Endodermal cell (in vitro differentiated cells): ENCODE results near the gene FGF12. TPM values are rescaled to one million over a fixed set of nuclear protein-coding genes. Genes with fewer than 3 reads are reported as not detected.

ENCODE experiments used
- DNase-seq: peaks from one replicate; pipeline ENCODE4 v3.0.0-alpha.2; 2017
- H3K27ac ChIP-seq: 2 replicates; pipeline ENCODE4 v1.5.1; 2013; ENCODE audit warnings: mild to moderate bottlenecking, low read depth, low read length, moderate library complexity
- H3K27me3 ChIP-seq: 2 replicates; pipeline ENCODE4 v1.6.1; 2013; ENCODE audit warnings: mild to moderate bottlenecking, low read length, moderate library complexity; ENCODE audit not compliant: insufficient read depth, control insufficient read depth, poor library complexity, severe bottlenecking
- H3K36me3 ChIP-seq: 2 replicates; pipeline ENCODE4 v1.7.0; 2013; ENCODE audit warnings: mild to moderate bottlenecking, low read length, moderate library complexity; ENCODE audit not compliant: control insufficient read depth, insufficient read depth
- H3K4me1 ChIP-seq: one replicate; pipeline ENCODE4 v1.7.0; 2013; ENCODE audit warnings: low read length; ENCODE audit not compliant: control insufficient read depth, insufficient read depth
- H3K4me3 ChIP-seq: 2 replicates; pipeline ENCODE4 v1.5.1; 2013; ENCODE audit warnings: mild to moderate bottlenecking, low read length, moderate library complexity
- H3K9ac ChIP-seq: 2 replicates; pipeline ENCODE4 v1.6.1; 2013; ENCODE audit warnings: mild to moderate bottlenecking, low read length, moderate library complexity; ENCODE audit not compliant: poor library complexity, severe bottlenecking; ENCODE audit errors: extremely low read depth
- H3K9me3 ChIP-seq: 2 replicates; pipeline ENCODE4 v1.6.1; 2013; ENCODE audit warnings: mild to moderate bottlenecking, low read length, moderate library complexity; ENCODE audit not compliant: control insufficient read depth
- H3K27ac Mint-ChIP-seq: 2 replicates; pipeline ENCODE4 v1.8.0; 2020; ENCODE audit warnings: mixed read lengths
- H3K27me3 Mint-ChIP-seq: 2 replicates; pipeline ENCODE4 v1.8.0; 2021; ENCODE audit warnings: mild to moderate bottlenecking, mixed read lengths; ENCODE audit not compliant: insufficient read depth
- H3K36me3 Mint-ChIP-seq: 2 replicates; pipeline ENCODE4 v1.8.0; 2020; ENCODE audit warnings: low read depth, mixed read lengths
- H3K4me1 Mint-ChIP-seq: 2 replicates; pipeline ENCODE4 v1.8.0; 2020; ENCODE audit warnings: mixed read lengths
- H3K4me3 Mint-ChIP-seq: 2 replicates; pipeline ENCODE4 v1.8.0; 2020; ENCODE audit warnings: mild to moderate bottlenecking, moderate library complexity, mixed read lengths
- H3K9me3 Mint-ChIP-seq: 2 replicates; pipeline ENCODE4 v1.8.0; 2020; ENCODE audit warnings: mild to moderate bottlenecking, mixed read lengths
- CTCF ChIP-seq: fragments of 200-600 bp; sonication (generic); conservative IDR thresholded peaks from 2 replicates; pipeline ENCODE4 v1.5.0; 2021; ENCODE audit warnings: antibody characterized with exemption, mild to moderate bottlenecking
- WGBS, 2 experiments: methylation state at CpG; one replicate each; pipeline versions ENCODE4 v1.1.5 to v1.1.7; 2013; ENCODE audit warnings: missing lambda C conversion rate in 2 of 2, mixed read lengths in 1 of 2; ENCODE audit not compliant: insufficient coverage in 1 of 2, insufficient read length in 1 of 2; 5-methylcytosine and 5-hydroxymethylcytosine counted together
- total RNA-seq, 2 donors: library from RNA; stranded (reverse); fragmentation: NEBNext Ultra II Directional in 1 of 2; extraction: Animal tissue kit (Norgen Biotek cat#: 25700) in 1 of 2; gene quantifications; 2 replicates in 1 of 2; 3 replicates in 1 of 2; pipeline ENCODE4 v1.2.1, GENCODE V29; 2021

FGF12 gene
- total RNA-seq, 2 donors from 2014 or later, result 22.9 to 25.2 TPM

GRCh38 chr3:192641919-192642318 lies 85.4 kb downstream of the FGF12 start:
- Histone ChIP-seq H3K4me3 (no peak overlapping the region), H3K36me3 (no peaks in the 10 kb centered on the region), H3K27me3 (no peaks in the 10 kb centered on the region), H3K27ac (no peak overlapping the region), H3K9me3 (no peaks in the 10 kb centered on the region), H3K4me1 (no peaks in the 10 kb centered on the region), H3K9ac (no peak overlapping the region)
- Mint-ChIP-seq H3K4me3 (no peak overlapping the region), H3K27ac (no peak overlapping the region), H3K9me3 (no peaks in the 10 kb centered on the region), H3K4me1 (no peaks in the 10 kb centered on the region), H3K27me3 (no peaks in the 10 kb centered on the region), H3K36me3 (no peaks in the 10 kb centered on the region)
- no peak for TF ChIP-seq CTCF
- DNase-seq, result no peak
- 76 to 83% methylated on average over 4 to 5 of the region's 6 CpGs for WGBS, 2 experiments

- no peak overlapping the region for H3K9ac ChIP-seq
- Mint-ChIP-seq H3K9me3 (no peaks in the 10 kb centered on the region), H3K4me3 (no peak overlapping the region), H3K27ac (no peak overlapping the region), H3K4me1 (no peaks in the 10 kb centered on the region), H3K36me3 (no peaks in the 10 kb centered on the region), H3K27me3 (no peaks in the 10 kb centered on the region)
- 89 to 100% methylated on average over 1 to 2 of the region's 2 CpGs for WGBS, 2 experiments
- no peak for DNase-seq
- no peak overlapping the region for H3K27ac ChIP-seq
- no peaks in the 10 kb centered on the region for H3K9me3 ChIP-seq
- no peaks in the 10 kb centered on the region for H3K27me3 ChIP-seq
- TF ChIP-seq CTCF, result no peak
- no peak overlapping the region for H3K4me3 ChIP-seq
- no peaks in the 10 kb centered on the region for H3K36me3 ChIP-seq
- no peaks in the 10 kb centered on the region for H3K4me1 ChIP-seq
Observed at GRCh38 chr3:192639987-192640386, 87.4 kb downstream of the FGF12 start.

- Histone ChIP-seq H3K4me3 (no peak overlapping the region), H3K36me3 (no peaks in the 10 kb centered on the region), H3K27ac (no peak overlapping the region), H3K9me3 (no peaks in the 10 kb centered on the region), H3K27me3 (no peaks in the 10 kb centered on the region), H3K9ac (no peak overlapping the region), H3K4me1 (no peaks in the 10 kb centered on the region)
- no peak for DNase-seq
- Mint-ChIP-seq H3K9me3 (no peaks in the 10 kb centered on the region), H3K4me3 (no peak overlapping the region), H3K27ac (no peak overlapping the region), H3K27me3 (no peaks in the 10 kb centered on the region), H3K4me1 (no peaks in the 10 kb centered on the region), H3K36me3 (no peaks in the 10 kb centered on the region)
- no peak for TF ChIP-seq CTCF
- 81 to 100% methylated on average over 1 of the region's 1 CpG for whole genome bisulfite sequencing, 2 experiments
Observed at GRCh38 chr3:192637803-192638202, 89.5 kb downstream of the FGF12 start.
